ENCODE measurements around the gene ST6GALNAC3.

ST6GALNAC3 gene

DNA sequence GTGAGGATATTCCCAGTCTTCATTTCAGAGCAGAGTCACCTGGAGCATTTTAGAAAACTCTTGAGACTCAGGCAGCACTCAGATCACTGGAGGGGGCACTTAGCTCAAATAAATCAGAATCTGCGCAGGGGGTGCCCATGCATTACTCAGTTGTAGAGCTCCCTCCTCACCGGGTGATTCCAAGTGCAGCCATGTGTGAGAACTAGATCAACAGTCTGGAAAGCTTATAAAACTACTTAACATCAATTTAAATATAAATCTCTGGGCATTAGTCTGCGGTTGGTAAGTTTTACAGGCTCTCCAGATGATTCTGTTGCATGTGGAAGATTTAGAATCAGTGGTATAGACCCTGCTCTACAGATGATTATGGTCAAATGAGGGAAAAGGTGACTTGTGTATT is 128.6 kb downstream of the ST6GALNAC3 start:
- H3K9me3 ChIP-seq (ENCODE audit: low read length): peaks cover 2% of the 10 kb centered on the region
- H2AFZ ChIP-seq (ENCODE audit: low read depth, low read length): no peak overlapping the region
- no peaks in the 10 kb centered on the region for H3K27me3 ChIP-seq (ENCODE audit: insufficient read depth, low read length)
- no peaks in the 10 kb centered on the region for H3K36me3 ChIP-seq (ENCODE audit: insufficient read depth, low read length)
- no peak overlapping the region for H3K4me3 ChIP-seq (ENCODE audit: low read length)
- H3K4me1 ChIP-seq (ENCODE audit: insufficient read depth, low read length): no peaks in the 10 kb centered on the region

- H3K4me1 ChIP-seq (ENCODE audit: insufficient read depth, low read length): no peaks in the 10 kb centered on the region
- no peaks in the 10 kb centered on the region for H3K9me3 ChIP-seq (ENCODE audit: low read length)
- H2AFZ ChIP-seq (ENCODE audit: low read depth, low read length): no peak overlapping the region
- no peak overlapping the region for H3K4me3 ChIP-seq (ENCODE audit: low read length)
- H3K27me3 ChIP-seq (ENCODE audit: insufficient read depth, low read length): no peaks in the 10 kb centered on the region
- no peaks in the 10 kb centered on the region for H3K36me3 ChIP-seq (ENCODE audit: insufficient read depth, low read length)
These were observed 134.7 kb downstream of the ST6GALNAC3 start for GRCh38 chr1:76209238-76209637.

DNA sequence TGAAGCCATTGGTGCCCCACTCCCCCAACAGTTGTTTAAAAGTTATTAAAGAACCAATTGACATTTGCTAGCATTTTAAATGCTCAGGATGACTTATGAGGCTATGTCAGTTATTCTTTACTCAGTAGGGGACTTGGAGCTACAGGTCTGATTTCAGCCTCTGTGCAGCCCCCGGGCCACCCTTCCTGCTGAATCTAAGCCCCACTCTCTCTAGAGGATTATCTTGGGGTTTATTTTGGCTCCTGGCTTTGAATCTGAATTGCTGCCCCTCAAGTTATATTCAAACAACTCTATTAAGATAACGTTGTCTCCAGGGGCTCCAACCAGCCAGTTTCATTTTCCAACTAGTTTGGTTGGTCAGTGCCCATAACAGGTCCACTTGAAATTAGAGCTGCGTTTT is 135.1 kb downstream of the ST6GALNAC3 start:
- H2AFZ ChIP-seq (ENCODE audit: low read depth, low read length): no peak overlapping the region
- no peaks in the 10 kb centered on the region for H3K36me3 ChIP-seq (ENCODE audit: insufficient read depth, low read length)
- H3K4me1 ChIP-seq (ENCODE audit: insufficient read depth, low read length): no peaks in the 10 kb centered on the region
- H3K9me3 ChIP-seq (ENCODE audit: low read length): no peaks in the 10 kb centered on the region
- no peak overlapping the region for H3K4me3 ChIP-seq (ENCODE audit: low read length)
- no peaks in the 10 kb centered on the region for H3K27me3 ChIP-seq (ENCODE audit: insufficient read depth, low read length)

DNA sequence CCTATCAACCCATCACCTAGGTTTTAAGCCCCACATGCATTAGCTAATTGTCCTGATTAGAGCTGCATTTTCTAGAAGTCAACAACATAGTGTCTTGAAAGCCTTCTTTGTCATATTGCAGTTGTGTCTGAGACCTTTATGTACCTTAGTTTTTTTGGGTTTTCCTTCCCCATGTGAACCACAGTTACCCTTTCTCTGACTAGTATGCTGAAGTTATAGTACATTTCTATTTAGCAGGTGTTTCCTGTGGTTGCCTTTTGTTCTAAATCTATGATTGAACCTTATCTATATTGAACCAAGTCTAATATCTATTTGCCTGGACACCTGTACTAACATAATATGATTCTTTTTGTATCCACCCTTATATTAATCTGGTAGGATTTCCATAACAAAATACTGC is 135.6 kb downstream of the ST6GALNAC3 start:
- Histone ChIP-seq H3K4me1 (ENCODE audit: insufficient read depth, low read length) (no peaks in the 10 kb centered on the region), H3K9me3 (ENCODE audit: low read length) (no peaks in the 10 kb centered on the region), H2AFZ (ENCODE audit: low read depth, low read length) (no peak overlapping the region), H3K4me3 (ENCODE audit: low read length) (no peak overlapping the region), H3K27me3 (ENCODE audit: insufficient read depth, low read length) (no peaks in the 10 kb centered on the region), H3K36me3 (ENCODE audit: insufficient read depth, low read length) (no peaks in the 10 kb centered on the region)

DNA sequence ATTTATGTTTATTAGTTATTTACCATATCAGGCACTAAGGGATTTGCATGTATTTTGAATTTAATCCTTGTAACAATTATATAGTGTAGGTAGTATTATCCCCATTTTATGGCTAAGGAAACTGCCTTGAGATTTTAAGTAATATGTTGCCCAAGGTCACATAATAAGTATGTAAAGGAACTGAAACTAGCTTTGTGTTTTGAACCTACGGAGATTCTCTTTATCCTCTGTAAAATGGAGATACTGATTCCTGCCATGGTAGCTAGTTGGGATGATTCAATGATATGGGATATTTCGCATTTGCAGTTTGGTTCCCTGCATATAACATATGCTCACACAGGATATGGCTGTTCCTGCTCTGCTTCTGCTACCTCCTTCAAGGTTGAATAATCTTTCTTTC is 144.3 kb downstream of the ST6GALNAC3 start:
- no peaks in the 10 kb centered on the region for H3K4me1 ChIP-seq (ENCODE audit: insufficient read depth, low read length)
- H3K27me3 ChIP-seq (ENCODE audit: insufficient read depth, low read length): no peaks in the 10 kb centered on the region
- no peaks in the 10 kb centered on the region for H3K36me3 ChIP-seq (ENCODE audit: insufficient read depth, low read length)
- H3K9me3 ChIP-seq (ENCODE audit: low read length): no peaks in the 10 kb centered on the region
- H3K4me3 ChIP-seq (ENCODE audit: low read length): no peak overlapping the region
- no peak overlapping the region for H2AFZ ChIP-seq (ENCODE audit: low read depth, low read length)

DNA sequence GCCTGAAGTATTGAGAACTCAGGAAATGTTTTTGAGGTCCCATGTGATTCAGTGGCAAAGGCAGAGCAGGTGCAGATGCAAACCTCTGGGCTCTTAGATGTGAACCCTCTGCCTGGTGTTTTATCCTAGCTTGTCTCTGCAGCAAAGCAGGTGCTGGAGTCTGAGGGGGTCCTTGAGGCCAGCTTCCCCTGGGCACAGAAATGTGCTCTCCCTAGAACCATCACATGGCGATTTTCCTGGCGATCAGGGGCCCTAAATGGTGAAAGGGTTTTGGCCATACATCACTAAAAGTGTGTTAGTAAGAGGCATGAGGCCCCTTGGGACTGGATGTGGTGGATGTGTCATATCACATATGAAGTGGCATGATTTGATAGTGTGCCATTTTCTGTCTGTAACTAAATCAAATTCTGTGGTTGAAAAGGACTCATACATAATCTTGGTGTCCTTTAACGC is 144.8 kb downstream of the ST6GALNAC3 start:
- Histone ChIP-seq H3K36me3 (ENCODE audit: insufficient read depth, low read length) (no peaks in the 10 kb centered on the region), H3K27me3 (ENCODE audit: insufficient read depth, low read length) (no peaks in the 10 kb centered on the region), H3K4me3 (ENCODE audit: low read length) (no peak overlapping the region), H3K9me3 (ENCODE audit: low read length) (no peaks in the 10 kb centered on the region), H3K4me1 (ENCODE audit: insufficient read depth, low read length) (no peaks in the 10 kb centered on the region), H2AFZ (ENCODE audit: low read depth, low read length) (no peak overlapping the region)

DNA sequence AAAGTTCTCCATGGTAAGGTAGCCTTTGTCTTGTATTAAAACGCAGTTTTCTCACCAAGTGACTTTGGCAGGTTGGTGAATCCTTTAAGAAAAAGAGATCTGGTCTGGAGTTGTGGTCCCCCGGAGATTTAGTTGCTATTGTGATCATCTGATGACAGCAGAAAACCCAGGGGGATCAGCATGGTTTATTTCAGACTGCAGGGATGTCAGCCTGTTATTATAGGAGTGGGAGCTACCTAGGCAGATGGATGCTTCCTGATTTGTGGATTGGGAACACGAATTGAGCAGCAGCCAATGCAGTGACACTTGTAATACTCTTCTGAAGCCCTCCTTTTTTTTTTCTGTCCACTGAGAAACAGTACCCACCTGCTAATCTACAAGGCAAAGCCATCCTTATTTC is 150.2 kb downstream of the ST6GALNAC3 start:
- H3K36me3 ChIP-seq (ENCODE audit: insufficient read depth, low read length): no peaks in the 10 kb centered on the region
- H3K4me3 ChIP-seq (ENCODE audit: low read length): no peak overlapping the region
- no peak overlapping the region for H2AFZ ChIP-seq (ENCODE audit: low read depth, low read length)
- no peaks in the 10 kb centered on the region for H3K27me3 ChIP-seq (ENCODE audit: insufficient read depth, low read length)
- H3K9me3 ChIP-seq (ENCODE audit: low read length): no peaks in the 10 kb centered on the region
- peaks cover 3% of the 10 kb centered on the region for H3K4me1 ChIP-seq (ENCODE audit: insufficient read depth, low read length)

DNA sequence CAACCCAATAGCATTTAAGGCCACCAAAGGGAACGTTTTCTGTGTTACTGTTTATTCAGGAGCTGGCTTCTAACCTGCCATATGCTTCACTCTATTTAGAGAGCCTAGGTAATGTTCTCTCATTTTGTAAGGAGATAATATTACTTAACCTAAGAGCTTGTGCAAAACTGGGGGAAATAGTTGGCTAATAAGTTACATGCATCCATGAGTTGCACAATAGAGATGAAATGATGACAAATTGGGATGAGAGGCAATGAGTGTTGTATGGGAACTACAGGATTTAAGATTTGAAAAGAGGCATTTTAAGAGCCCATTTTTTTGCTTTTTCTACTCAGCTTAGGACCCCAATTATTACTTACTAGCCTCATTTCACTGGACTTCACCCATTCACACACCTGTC is 151.0 kb downstream of the ST6GALNAC3 start:
- no peak overlapping the region for H2AFZ ChIP-seq (ENCODE audit: low read depth, low read length)
- no peaks in the 10 kb centered on the region for H3K36me3 ChIP-seq (ENCODE audit: insufficient read depth, low read length)
- H3K4me3 ChIP-seq (ENCODE audit: low read length): no peak overlapping the region
- no peaks in the 10 kb centered on the region for H3K27me3 ChIP-seq (ENCODE audit: insufficient read depth, low read length)
- peaks cover 4% of the 10 kb centered on the region for H3K4me1 ChIP-seq (ENCODE audit: insufficient read depth, low read length)
- no peaks in the 10 kb centered on the region for H3K9me3 ChIP-seq (ENCODE audit: low read length)

DNA sequence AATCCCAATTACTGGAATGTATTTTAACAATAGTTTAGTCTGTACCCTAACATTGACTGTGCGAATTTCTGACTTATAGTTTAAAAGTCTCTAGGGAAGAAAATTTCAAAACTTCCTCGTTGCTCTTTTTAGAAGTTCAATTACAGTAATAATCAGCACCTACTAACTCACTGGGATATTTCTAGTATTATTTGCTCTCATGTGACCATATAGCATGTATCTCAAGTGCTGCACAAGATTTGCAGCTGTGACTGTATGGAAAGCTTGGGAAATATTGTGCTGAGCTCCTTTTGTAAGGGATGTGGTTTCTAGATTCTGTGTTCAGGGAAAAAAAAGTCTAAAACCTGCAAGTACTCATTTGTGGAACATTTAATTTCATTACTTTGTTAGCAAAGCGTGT is 153.1 kb downstream of the ST6GALNAC3 start:
- Histone ChIP-seq H3K9me3 (ENCODE audit: low read length) (no peaks in the 10 kb centered on the region), H3K36me3 (ENCODE audit: insufficient read depth, low read length) (no peaks in the 10 kb centered on the region), H2AFZ (ENCODE audit: low read depth, low read length) (no peak overlapping the region), H3K4me1 (ENCODE audit: insufficient read depth, low read length) (peaks cover 8% of the 10 kb centered on the region), H3K27me3 (ENCODE audit: insufficient read depth, low read length) (no peaks in the 10 kb centered on the region), H3K4me3 (ENCODE audit: low read length) (no peak overlapping the region)

DNA sequence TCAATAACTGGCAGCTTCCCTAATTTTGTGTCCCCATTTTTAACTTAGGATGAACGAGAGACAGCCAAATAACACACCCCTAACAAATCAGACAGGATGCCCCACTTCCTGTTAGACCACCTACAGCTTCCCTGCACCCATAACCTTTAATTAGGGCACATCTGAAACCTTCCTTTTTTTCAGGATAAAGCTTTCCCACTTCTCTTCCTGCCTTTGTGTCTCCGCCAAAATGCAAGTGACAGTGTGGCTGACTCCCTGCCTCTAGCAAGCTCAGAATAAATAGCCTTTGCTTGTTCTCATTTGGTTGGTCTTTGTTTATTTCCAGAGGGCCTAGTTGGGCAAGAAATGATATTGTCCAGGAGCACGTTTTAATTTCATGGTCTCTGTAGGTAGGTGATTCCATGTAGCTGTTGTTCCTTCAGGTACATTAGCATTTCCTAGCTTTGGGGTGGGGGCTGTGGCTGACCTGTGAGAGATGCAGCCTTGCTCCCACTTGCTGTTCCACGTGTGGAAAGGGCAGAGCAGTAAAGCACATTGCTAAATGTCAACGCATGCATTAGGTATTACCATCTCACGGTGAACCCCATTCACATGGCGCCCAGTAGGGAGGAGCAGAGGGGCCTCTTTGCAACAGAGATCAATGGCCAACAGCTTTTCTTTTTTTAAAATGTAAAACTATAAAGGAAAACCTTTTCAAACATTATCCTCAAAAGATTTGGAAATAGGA is 154.9 kb downstream of the ST6GALNAC3 start:
- Histone ChIP-seq H2AFZ (ENCODE audit: low read depth, low read length) (no peak overlapping the region), H3K4me3 (ENCODE audit: low read length) (no peak overlapping the region), H3K36me3 (ENCODE audit: insufficient read depth, low read length) (no peaks in the 10 kb centered on the region), H3K27me3 (ENCODE audit: insufficient read depth, low read length) (no peaks in the 10 kb centered on the region), H3K4me1 (ENCODE audit: insufficient read depth, low read length) (peaks cover 10% of the 10 kb centered on the region), H3K9me3 (ENCODE audit: low read length) (no peaks in the 10 kb centered on the region)

DNA sequence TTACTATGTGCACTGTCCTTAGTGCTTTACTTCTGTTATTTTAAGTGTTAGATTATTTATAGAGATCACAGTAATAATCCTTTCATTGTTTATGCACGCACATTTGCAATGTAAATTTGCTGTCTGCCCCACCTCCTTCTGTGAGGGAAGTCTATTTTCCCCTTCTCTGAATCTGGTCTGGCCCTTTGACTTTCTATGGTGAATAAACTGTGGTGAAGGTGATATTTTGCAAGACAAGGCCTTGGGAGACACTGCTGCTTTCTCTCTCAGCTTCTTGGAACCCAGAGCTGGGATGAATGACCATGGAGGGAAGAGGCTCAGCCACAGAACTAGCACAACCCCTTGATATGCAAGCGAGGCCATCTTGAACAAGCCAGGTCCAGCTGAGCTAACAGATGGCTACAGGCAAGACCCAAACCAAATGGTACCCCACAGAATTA is 156.3 kb downstream of the ST6GALNAC3 start:
- no peak overlapping the region for H3K4me3 ChIP-seq (ENCODE audit: low read length)
- no peaks in the 10 kb centered on the region for H3K36me3 ChIP-seq (ENCODE audit: insufficient read depth, low read length)
- H3K4me1 ChIP-seq (ENCODE audit: insufficient read depth, low read length): peaks cover 10% of the 10 kb centered on the region
- H3K9me3 ChIP-seq (ENCODE audit: low read length): no peaks in the 10 kb centered on the region
- H2AFZ ChIP-seq (ENCODE audit: low read depth, low read length): no peak overlapping the region
- H3K27me3 ChIP-seq (ENCODE audit: insufficient read depth, low read length): no peaks in the 10 kb centered on the region

DNA sequence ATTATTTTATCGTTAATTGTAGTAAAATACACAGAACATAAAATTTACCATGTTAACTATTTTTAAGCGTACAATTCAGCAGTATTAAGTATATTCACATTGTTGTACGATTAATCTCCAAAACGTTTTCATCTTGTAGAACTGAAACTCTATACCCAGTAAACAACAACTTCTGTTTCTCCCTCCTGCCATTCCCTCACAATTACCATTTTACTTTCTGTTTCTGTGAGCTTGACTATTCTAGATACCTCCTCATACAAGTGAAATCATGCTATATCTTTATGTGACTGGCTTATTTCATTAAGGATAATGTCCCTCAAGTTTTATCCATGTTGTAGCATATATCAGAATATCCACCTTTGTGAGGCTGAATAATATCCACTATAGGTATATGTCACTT is 156.8 kb downstream of the ST6GALNAC3 start:
- H2AFZ ChIP-seq (ENCODE audit: low read depth, low read length): no peak overlapping the region
- no peaks in the 10 kb centered on the region for H3K9me3 ChIP-seq (ENCODE audit: low read length)
- H3K27me3 ChIP-seq (ENCODE audit: insufficient read depth, low read length): no peaks in the 10 kb centered on the region
- H3K4me1 ChIP-seq (ENCODE audit: insufficient read depth, low read length): peaks cover 10% of the 10 kb centered on the region
- H3K36me3 ChIP-seq (ENCODE audit: insufficient read depth, low read length): no peaks in the 10 kb centered on the region
- no peak overlapping the region for H3K4me3 ChIP-seq (ENCODE audit: low read length)

- H3K9me3 ChIP-seq (ENCODE audit: low read length): no peaks in the 10 kb centered on the region
These were observed 158.1 kb downstream of the ST6GALNAC3 start for GRCh38 chr1:76232666-76233065.

GRCh38 chr1:76234061-76234460 is 159.5 kb downstream of the ST6GALNAC3 start:
- no peak overlapping the region for H3K4me3 ChIP-seq (ENCODE audit: low read length)
- H3K27me3 ChIP-seq (ENCODE audit: insufficient read depth, low read length): no peaks in the 10 kb centered on the region
- H2AFZ ChIP-seq (ENCODE audit: low read depth, low read length): no peak overlapping the region
- H3K9me3 ChIP-seq (ENCODE audit: low read length): no peaks in the 10 kb centered on the region
- H3K4me1 ChIP-seq (ENCODE audit: insufficient read depth, low read length): peaks cover 22% of the 10 kb centered on the region
- no peaks in the 10 kb centered on the region for H3K36me3 ChIP-seq (ENCODE audit: insufficient read depth, low read length)

More at GRCh38 chr1:76232666-76233065, 158.1 kb downstream of the ST6GALNAC3 start:
- H3K27me3 ChIP-seq (ENCODE audit: insufficient read depth, low read length): no peaks in the 10 kb centered on the region
- peaks cover 10% of the 10 kb centered on the region for H3K4me1 ChIP-seq (ENCODE audit: insufficient read depth, low read length)
- no peak overlapping the region for H2AFZ ChIP-seq (ENCODE audit: low read depth, low read length)
- no peak overlapping the region for H3K4me3 ChIP-seq (ENCODE audit: low read length)
- H3K36me3 ChIP-seq (ENCODE audit: insufficient read depth, low read length): no peaks in the 10 kb centered on the region

Measured in neuron (in vitro differentiated cells).